Activated CD8-positive, alpha-beta memory T cell treated with anti-CD3 and anti-CD28 coated beads, Interleukin-2, amount 10 ng/mL, durations not matched to agents 7 days and 5 days (primary cell): Measurements from ENCODE around the gene COL6A2. TPM values are rescaled to one million over a fixed set of nuclear protein-coding genes. Genes with fewer than 3 reads are reported as not detected.
"Not testable (repeated sequence)": the region's sequence is repeated elsewhere in the genome, so short reads cannot be mapped to it uniquely, and the experiment has no call there.

Source experiments
- ATAC-seq: fragments of 150-1000 bp; cut with Tn5 transposase; one replicate; pipeline ENCODE4 v1.10.0; 2021; ENCODE audit warnings: moderate library complexity
- CTCF ChIA-PET: fragments of 350-600 bp; sonication (Branson Sonifier 250); formaldehyde crosslinking; loops from one replicate; lab custom pipeline; 2021; ENCODE audit warnings: antibody characterized with exemption; lab: Charles Lee
- DNase-seq: peaks from one replicate; pipeline ENCODE4 v3.0.0-alpha.2; 2020
- H3K27ac Mint-ChIP-seq: one replicate; pipeline ENCODE4 v1.8.0; 2021; ENCODE audit warnings: mild to moderate bottlenecking, mixed read lengths
- H3K27me3 Mint-ChIP-seq: one replicate; pipeline ENCODE4 v1.8.0; 2021; ENCODE audit warnings: mixed read lengths
- H3K36me3 Mint-ChIP-seq: one replicate; pipeline ENCODE4 v1.8.0; 2021; ENCODE audit warnings: mild to moderate bottlenecking, mixed read lengths
- H3K4me1 Mint-ChIP-seq: one replicate; pipeline ENCODE4 v1.8.0; 2021; ENCODE audit warnings: mixed read lengths
- H3K4me3 Mint-ChIP-seq: one replicate; pipeline ENCODE4 v1.8.0; 2021; ENCODE audit warnings: mild to moderate bottlenecking, moderate library complexity, mixed read lengths
- H3K9me3 Mint-ChIP-seq: one replicate; pipeline ENCODE4 v1.8.0; 2022; ENCODE audit warnings: low read depth, mixed read lengths
- total RNA-seq, 2 experiments: library from RNA; stranded (reverse); gene quantifications; one replicate each; pipeline ENCODE4 v1.2.3, GENCODE V29; 2021

The COL6A2 gene
- total RNA-seq, 2 experiments from 2014 or later, result 5.0 to 17.9 TPM

DNA sequence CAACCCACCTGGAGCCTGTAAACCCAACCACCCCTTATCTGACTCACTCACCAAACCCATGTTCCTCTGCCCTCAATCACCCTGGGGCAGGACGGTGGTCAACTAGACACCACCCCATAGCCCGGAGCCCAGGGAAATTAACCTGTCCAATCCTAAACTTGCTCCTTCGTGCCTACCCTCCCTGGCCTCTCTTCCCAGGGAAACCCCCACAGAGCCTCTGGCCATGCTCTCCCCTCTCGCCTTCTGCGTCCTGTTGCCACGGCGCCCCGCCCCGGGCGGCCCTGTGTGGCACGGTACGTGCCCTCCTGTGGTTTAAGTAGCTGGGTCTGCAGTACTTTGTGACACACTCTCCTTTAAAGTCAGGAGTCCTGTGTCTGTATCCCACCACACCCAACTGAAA, 61.5 kb downstream of the COL6A2 start:
- no peaks in the 10 kb centered on the region for H3K4me1 Mint-ChIP-seq
- H3K36me3 Mint-ChIP-seq, result no peaks in the 10 kb centered on the region
- DNase-seq (peak; percentile 38), ATAC-seq (no peak)
- no peak overlapping the region for H3K4me3 Mint-ChIP-seq
- no peak overlapping the region for H3K27ac Mint-ChIP-seq
- CTCF ChIA-PET, result interaction anchor here (1.1 kb wide), 1 partner anchor 16 kb away, joined by 3 read pairs; no protein-coding TSS in a partner anchor
- no peaks in the 10 kb centered on the region for H3K9me3 Mint-ChIP-seq
- H3K27me3 Mint-ChIP-seq, result no peaks in the 10 kb centered on the region

DNA sequence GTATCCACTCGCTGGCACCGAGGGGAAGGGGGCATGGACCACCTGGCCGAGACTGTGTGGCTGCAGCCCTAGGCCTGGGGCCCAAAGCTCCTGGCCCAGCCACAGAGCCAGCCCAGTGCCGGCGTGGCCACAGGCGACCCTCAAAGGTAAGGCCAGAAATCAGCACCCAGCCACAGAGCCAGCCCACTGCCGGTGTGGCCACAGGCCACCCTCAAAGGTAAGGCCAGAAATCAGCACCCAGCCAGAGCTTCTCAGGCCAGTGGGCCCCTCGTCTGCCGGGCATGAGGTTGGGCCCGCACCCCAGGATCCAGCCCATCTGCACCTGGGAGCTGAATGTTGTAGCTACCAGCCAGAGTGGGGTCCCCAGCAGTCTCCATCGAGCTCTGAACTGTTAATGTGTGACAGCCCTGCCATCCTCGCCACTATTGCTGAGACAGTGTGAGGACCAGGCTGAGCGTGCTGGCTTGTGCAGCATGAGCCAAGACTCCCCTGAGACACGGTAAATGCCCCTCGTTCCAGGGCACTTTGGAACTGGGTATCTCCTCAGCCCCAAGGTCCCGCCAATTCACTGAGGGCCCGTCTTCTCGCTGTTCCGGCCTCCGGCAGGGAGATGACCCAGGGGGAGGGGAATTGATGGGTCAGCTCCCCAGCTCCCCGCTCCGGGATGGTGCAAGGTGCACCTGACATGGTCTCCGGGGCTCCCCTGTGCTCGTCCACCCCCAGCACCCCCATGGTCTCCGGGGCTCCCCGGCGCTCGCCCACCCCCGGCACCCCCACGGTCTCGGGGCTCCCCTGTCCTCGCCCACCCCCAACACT, 62.1 kb downstream of the COL6A2 start:
- Mint-ChIP-seq H3K36me3 (no peaks in the 10 kb centered on the region), H3K27me3 (peaks cover 4% of the 10 kb centered on the region), H3K4me1 (no peaks in the 10 kb centered on the region), H3K9me3 (no peaks in the 10 kb centered on the region), H3K27ac (no peak overlapping the region), H3K4me3 (no peak overlapping the region)
- no peak for ATAC-seq
- peak; percentile 26 for DNase-seq
- CTCF ChIA-PET, result interaction anchor here (1.1 to 1.3 kb wide), 2 partner anchors 16 to 17 kb away, joined by 3 to 4 read pairs; no protein-coding TSS in a partner anchor

DNA sequence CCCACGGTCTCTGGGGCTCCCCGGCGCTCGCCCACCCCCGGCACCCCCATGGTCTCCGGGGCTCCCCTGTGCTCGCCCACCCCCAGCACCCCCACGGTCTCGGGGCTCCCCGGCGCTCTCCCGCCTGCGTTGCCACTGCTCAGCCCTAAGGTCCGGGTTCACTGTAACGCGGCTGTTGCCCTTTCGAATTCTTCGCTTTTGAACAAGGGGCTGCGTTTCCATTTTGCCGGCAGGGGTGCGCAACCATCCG, 62.7 kb downstream of the COL6A2 start:
- Mint-ChIP-seq H3K27ac (no peak overlapping the region), H3K36me3 (no peaks in the 10 kb centered on the region), H3K9me3 (no peaks in the 10 kb centered on the region), H3K4me3 (no peak overlapping the region), H3K4me1 (no peaks in the 10 kb centered on the region), H3K27me3 (peaks cover 4% of the 10 kb centered on the region)
- ATAC-seq (no peak), DNase-seq (no peak)
- CTCF ChIA-PET, result interaction anchor here (1.3 kb wide), 1 partner anchor 17 kb away, joined by 4 read pairs; no protein-coding TSS in a partner anchor

DNA sequence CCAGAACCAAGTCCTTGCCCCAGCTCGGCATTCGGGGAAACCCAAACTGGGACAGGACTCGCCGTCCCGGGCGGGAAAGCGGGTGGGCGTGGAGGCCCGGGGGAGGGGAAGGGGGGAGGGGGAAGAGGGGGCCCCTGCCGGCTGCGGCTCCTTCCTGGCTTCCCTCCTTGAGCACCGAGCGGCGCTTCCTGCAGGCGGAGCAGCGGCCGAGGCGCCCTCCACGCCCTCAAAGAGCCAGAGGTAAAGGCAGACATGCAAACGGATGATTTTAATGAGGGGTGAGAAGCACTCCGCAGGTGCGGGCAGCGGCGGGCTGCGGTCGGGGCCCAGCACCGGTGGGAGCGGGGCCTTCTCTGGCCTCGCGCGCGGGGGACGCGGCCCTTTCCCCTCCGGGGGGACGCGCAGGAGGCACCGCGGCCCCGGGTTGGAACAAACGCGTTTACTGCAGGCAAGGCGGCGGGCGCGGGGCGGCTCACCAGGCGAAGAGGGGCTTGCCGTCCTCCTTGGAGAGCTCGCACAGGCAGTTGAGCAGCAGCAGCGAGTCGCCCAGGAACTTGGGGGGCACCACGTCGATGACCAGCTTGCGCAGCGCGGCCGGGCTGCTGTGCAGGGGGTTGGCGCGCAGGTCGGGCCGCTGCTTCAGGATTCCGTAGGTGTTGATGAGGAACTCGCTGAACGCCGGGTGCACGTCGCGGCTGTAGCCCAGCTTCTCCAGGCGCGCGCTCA, 63.2 kb downstream of the COL6A2 start:
- peak; percentile 48 for ATAC-seq

DNA sequence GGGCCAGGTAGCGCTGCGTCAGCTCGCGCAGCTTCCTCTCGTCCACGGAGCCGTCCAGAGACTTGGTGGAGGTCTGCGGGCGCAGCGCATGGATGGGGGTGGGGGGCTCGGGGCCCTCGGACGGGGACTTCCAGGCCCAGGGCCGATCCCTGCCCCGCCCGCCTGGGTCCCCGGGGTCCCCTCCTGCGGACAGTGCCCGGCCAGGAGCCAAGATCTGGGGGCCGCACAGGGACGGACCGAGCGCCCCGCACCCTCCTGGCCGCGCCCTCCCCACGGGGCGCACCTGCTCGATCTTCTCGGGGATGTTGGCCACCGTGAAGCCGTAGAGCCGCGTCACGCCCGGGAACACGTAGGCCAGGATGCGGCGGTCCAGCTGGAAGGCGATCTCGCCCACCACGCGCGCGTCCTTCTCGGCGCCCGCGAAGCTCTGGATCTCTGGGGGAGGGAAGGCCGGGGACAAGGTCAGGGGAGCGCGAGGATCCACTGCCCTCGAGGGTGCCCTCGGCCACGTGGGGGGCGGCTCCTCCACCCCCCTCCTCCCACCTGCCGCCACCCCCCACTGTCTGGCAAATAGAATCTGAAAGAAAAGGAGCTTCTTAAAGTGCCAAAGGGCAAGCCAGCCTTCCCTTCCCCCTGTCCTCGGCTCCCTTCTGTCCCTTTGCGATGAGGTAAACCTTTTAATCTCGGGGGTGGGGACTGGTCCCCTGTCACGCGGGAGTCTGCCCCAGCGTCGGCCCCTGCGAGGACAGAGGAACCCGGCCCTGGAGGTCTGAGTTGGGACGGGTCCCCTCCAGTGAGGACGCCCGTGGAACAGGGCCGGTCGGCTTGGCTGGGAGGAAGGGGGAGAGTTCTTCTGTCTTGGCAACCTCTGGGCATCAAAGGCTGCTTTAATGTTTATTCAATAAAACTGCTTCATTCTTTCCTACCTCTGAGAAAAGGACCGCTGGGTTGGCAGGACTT, 64.0 kb downstream of the COL6A2 start:
- no peaks in the 10 kb centered on the region for H3K9me3 Mint-ChIP-seq
- DNase-seq, result peak; percentile 26
- CTCF ChIA-PET, result interaction anchor here (1.1 to 1.3 kb wide), 3 partner anchors 9 to 188 kb away, joined by 3 to 5 read pairs (median 4); no protein-coding TSS in a partner anchor
- no peaks in the 10 kb centered on the region for H3K36me3 Mint-ChIP-seq
- no peak overlapping the region for H3K4me3 Mint-ChIP-seq
- H3K27ac Mint-ChIP-seq, result no peak overlapping the region
- no peak for ATAC-seq
- no peaks in the 10 kb centered on the region for H3K4me1 Mint-ChIP-seq
- peaks cover 9% of the 10 kb centered on the region for H3K27me3 Mint-ChIP-seq

More for the DNA sequence above, 63.2 kb downstream of the COL6A2 start:
- CTCF ChIA-PET, result interaction anchor here (1.1 to 1.3 kb wide), 3 partner anchors 8 to 187 kb away, joined by 3 to 5 read pairs (median 4); no protein-coding TSS in a partner anchor
- Mint-ChIP-seq H3K4me3 (no peak overlapping the region), H3K27ac (no peak overlapping the region), H3K27me3 (peaks cover 7% of the 10 kb centered on the region), H3K36me3 (no peaks in the 10 kb centered on the region), H3K4me1 (no peaks in the 10 kb centered on the region), H3K9me3 (no peaks in the 10 kb centered on the region)
- DNase-seq, result peak; percentile 41

DNA sequence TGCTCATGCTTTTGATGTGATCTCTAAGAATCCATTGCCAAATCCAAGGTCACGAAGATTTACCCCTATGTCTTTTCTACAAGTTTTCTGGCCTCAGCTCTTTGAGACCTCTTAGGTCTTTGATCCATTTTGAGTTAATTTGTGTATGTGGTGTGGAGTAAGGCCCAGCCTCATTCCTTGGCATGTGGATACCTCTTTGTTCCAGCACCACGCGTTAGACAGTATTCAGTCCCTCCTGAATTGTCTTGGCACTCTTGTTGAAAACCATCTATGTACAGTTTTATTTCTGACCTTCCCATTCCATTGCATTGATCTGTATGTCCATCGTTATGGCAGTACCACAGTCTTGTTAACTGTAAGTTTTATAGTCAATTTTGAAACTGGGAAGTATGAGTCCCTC, 65.5 kb downstream of the COL6A2 start:
- Mint-ChIP-seq H3K4me3 (no peak overlapping the region), H3K4me1 (no peaks in the 10 kb centered on the region), H3K27me3 (peaks cover 9% of the 10 kb centered on the region), H3K27ac (no peak overlapping the region), H3K36me3 (no peaks in the 10 kb centered on the region), H3K9me3 (no peaks in the 10 kb centered on the region)
- no peak for ATAC-seq
- CTCF ChIA-PET, result no interaction called here
- no peak for DNase-seq

DNA sequence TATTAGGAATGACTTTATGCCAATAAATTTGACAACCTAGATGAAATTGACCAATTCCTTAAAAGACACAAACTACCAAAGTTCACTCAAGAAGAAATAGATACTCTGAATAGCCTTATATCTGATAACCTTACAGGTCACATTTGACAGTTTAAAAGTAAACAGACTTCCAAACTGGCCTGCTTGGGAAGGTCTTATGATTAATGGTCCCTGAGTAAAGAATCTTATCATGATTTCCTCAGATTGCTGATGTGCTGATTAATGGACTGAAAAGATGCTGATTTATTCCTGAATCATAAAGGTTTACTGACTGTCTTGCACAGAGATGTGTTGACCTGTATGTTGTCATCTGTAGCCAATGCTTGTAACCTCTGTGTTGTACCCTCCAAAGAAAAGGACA, 67.2 kb downstream of the COL6A2 start:
- CTCF ChIA-PET, result no interaction called here
- H3K9me3 Mint-ChIP-seq, result no peaks in the 10 kb centered on the region
- no peak overlapping the region for H3K4me3 Mint-ChIP-seq
- no peaks in the 10 kb centered on the region for H3K4me1 Mint-ChIP-seq
- H3K27me3 Mint-ChIP-seq, result peaks cover 9% of the 10 kb centered on the region
- ATAC-seq, result no peak
- DNase-seq, result no peak
- H3K27ac Mint-ChIP-seq, result no peak overlapping the region
- H3K36me3 Mint-ChIP-seq, result no peaks in the 10 kb centered on the region

DNA sequence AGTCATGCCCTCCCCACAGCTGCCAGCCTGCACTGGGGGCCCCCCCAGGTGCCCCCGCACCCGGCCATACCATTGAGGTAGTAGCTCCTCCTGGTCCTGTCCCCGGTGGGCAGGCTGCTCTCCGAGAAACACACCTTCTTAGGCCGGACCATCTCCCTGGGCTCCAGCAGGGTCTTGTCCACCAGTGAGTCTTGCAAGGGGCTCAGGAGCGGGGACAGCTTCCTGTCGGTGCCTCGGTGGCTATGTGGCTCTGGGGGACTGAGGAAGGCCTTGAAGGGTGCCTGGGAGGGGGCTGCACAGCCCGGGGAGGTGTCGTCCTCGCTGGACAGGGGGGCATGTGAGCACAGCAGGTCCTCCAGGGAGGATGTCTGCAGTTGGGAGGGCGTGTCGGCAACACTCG, 70.3 kb downstream of the COL6A2 start:
- Mint-ChIP-seq H3K27me3 (peaks cover 9% of the 10 kb centered on the region), H3K36me3 (no peaks in the 10 kb centered on the region), H3K4me3 (no peak overlapping the region), H3K27ac (no peak overlapping the region), H3K4me1 (peaks cover 4% of the 10 kb centered on the region), H3K9me3 (no peaks in the 10 kb centered on the region)
- DNase-seq (peak; percentile 37), ATAC-seq (no peak)
- CTCF ChIA-PET, result no interaction called here

DNA sequence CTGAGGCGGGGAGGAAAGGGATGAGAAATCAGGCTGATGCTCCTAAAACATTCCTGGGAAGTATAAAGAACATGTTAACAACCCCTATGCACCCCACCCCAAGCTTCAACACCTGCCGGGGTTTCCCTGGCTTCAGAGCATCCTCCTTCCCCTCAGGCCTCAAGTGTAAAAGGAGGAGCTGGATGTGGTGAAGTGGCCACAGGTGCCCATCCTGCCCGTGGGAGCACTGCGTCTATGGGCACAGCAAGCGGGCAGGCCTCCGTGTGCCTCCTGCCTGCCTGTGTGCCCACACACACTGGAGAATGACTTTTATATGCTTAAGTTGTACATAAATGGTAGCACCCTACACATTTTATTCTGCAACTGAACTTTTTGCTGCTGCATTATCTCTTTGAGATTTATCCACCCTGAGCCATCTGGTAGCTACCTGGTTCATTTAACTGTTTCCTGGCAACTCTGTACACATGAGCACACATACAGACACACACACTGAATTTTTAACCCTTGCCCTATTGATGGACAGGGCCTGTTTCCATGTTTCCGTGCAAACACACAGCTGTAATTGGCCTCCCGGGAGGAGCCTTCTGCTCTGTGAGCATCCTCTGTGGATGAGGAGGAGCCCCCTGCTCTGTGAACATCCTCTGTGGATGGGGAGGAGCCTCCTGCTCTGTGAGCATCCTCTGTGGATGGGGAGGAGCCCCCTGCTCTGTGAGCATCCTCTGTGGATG, 70.9 kb downstream of the COL6A2 start:
- Mint-ChIP-seq H3K4me1 (peaks cover 4% of the 10 kb centered on the region), H3K27me3 (peaks cover 9% of the 10 kb centered on the region), H3K9me3 (no peaks in the 10 kb centered on the region), H3K36me3 (no peaks in the 10 kb centered on the region), H3K4me3 (no peak overlapping the region), H3K27ac (peak overlapping the region; percentile 34)
- CTCF ChIA-PET, result no interaction called here
- ATAC-seq (no peak), DNase-seq (peak; percentile 35)

DNA sequence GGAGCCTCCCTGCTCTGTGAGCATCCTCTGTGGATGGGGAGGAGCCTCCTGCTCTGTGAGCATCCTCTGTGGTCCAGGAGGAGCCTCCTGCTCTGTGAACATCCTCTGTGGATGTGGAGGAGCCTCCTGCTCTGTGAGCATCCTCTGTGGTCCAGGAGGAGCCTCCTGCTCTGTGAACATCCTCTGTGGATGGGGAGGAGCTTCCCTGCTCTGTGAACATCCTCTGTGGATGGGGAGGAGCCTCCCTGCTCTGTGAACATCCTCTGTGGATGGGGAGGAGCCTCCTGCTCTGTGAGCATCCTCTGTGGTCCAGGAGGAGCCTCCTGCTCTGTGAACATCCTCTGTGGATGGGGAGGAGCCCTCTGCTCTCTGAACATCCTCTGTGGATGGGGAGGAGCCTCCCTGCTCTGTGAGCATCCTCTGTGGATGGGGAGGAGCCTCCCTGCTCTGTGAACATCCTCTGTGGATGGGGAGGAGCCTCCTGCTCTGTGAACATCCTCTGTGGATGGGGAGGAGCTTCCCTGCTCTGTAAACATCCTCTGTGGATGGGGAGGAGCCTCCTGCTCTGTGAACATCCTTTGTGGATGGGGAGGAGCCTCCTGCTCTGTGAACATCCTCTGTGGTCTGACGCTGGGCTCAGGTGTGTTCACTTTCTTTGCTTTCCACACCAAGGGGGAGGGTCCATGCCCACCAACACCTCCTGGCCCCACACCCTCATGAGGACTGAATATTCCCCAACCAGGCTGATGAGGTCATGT, 72.7 kb downstream of the COL6A2 start:
- CTCF ChIA-PET, result interaction anchor here (1.4 kb wide), 1 partner anchor 27 kb away, joined by 4 read pairs; no protein-coding TSS in a partner anchor

DNA sequence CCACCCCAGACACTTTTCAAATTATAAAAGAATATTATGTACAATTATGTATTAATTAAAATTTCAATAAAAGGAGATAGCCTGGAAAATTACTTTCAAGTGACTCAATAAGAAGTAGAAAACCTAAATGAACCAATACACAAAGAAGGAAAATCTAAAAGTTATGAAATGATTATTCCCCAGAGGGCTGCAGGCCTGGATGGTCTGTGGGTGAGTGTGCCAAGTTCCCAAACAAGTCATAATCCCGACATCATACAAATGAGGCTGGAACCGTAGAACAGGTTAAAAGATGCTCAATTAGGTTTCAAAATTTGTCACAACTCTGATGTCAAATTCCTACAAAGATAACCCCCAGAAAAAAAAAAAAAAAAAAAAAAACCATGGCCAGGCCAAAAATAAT, 73.7 kb downstream of the COL6A2 start:
- CTCF ChIA-PET, result no interaction called here
- DNase-seq (no peak), ATAC-seq (no peak)
- Mint-ChIP-seq H3K27ac (no peak overlapping the region), H3K4me1 (peaks cover 4% of the 10 kb centered on the region), H3K27me3 (peaks cover 21% of the 10 kb centered on the region), H3K4me3 (no peak overlapping the region), H3K9me3 (peaks cover 5% of the 10 kb centered on the region), H3K36me3 (peaks cover 8% of the 10 kb centered on the region)

More for the DNA sequence above, 72.7 kb downstream of the COL6A2 start:
- not testable (repeated sequence) for H3K9me3 Mint-ChIP-seq, H3K4me1 Mint-ChIP-seq, H3K27ac Mint-ChIP-seq, ATAC-seq, H3K4me3 Mint-ChIP-seq, H3K36me3 Mint-ChIP-seq
- DNase-seq, result peak; percentile 39
- H3K27me3 Mint-ChIP-seq, result peaks cover 17% of the 10 kb centered on the region
